HG03432 (cell line): ENCODE results near the gene RINT1.
A peak's percentile ranks its signal among the peaks of the same experiment; 100 is the strongest.
"Not testable (repeated sequence)": the region's sequence is repeated elsewhere in the genome, so short reads cannot be mapped to it uniquely, and the experiment has no call there.

ENCODE experiments used
- ATAC-seq: cut with Tn5 transposase; IDR thresholded peaks from one replicate; pipeline ENCODE4 v1.9.1; 2021; ENCODE audit warnings: mild to moderate bottlenecking, moderate library complexity; ENCODE audit not compliant: unreplicated experiment

The RINT1 gene

GRCh38 chr7:105531792-105532671, at the start of gene RINT1:
Gene RINT1 (plus strand): TSS chr7:105532201. CDS start chr7:105532316, 115 bp downstream.
- peak; percentile 96 for ATAC-seq

GRCh38 chr7:105487579-105488571, 44.1 kb upstream of the RINT1 start:
- ATAC-seq, result no peak

- ATAC-seq, result no peak
These were observed 42.6 kb upstream of the RINT1 start for GRCh38 chr7:105489409-105489808.

GRCh38 chr7:105493196-105493922, 38.6 kb upstream of the RINT1 start:
- ATAC-seq, result no peak

GRCh38 chr7:105493923-105494315, 38.1 kb upstream of the RINT1 start:
- ATAC-seq, result no peak

GRCh38 chr7:105496521-105496920, 35.5 kb upstream of the RINT1 start:
- ATAC-seq, result no peak

- no peak for ATAC-seq
These were observed 35.0 kb upstream of the RINT1 start for GRCh38 chr7:105497016-105497415.

GRCh38 chr7:105502173-105502572, 29.8 kb upstream of the RINT1 start:
- ATAC-seq, result no peak

GRCh38 chr7:105512415-105512814, 19.6 kb upstream of the RINT1 start:
- no peak for ATAC-seq

- no peak for ATAC-seq
These were observed 19.0 kb upstream of the RINT1 start for GRCh38 chr7:105512926-105513526.

GRCh38 chr7:105515610-105516009, 16.4 kb upstream of the RINT1 start:
- ATAC-seq, result not testable (repeated sequence)

- ATAC-seq, result no peak
These were observed 12.6 kb upstream of the RINT1 start for GRCh38 chr7:105519353-105519752.

GRCh38 chr7:105520620-105521019, 11.4 kb upstream of the RINT1 start:
- not testable (repeated sequence) for ATAC-seq

GRCh38 chr7:105521027-105521716, 10.8 kb upstream of the RINT1 start:
- peak; percentile 46 for ATAC-seq

GRCh38 chr7:105521717-105522463, 10.1 kb upstream of the RINT1 start, which contains the start of gene PUS7:
Gene PUS7 (minus strand): TSS chr7:105522271. CDS start chr7:105508512, 13,759 bp downstream.
- peak; percentile 86 for ATAC-seq

GRCh38 chr7:105524423-105524822, 7.6 kb upstream of the RINT1 start:
- ATAC-seq, result not testable (repeated sequence)

- no peak for ATAC-seq
These were observed 7.2 kb upstream of the RINT1 start for GRCh38 chr7:105524840-105525239.

- ATAC-seq, result not testable (repeated sequence)
These were observed 4.3 kb upstream of the RINT1 start for GRCh38 chr7:105527737-105528136.

- ATAC-seq, result no peak
These were observed 1.9 kb upstream of the RINT1 start for GRCh38 chr7:105530126-105530525.
